Measurements from ENCODE around the gene SLC11A1.
A peak's percentile ranks its signal among the peaks of the same experiment; 100 is the strongest.

Gene SLC11A1

DNA sequence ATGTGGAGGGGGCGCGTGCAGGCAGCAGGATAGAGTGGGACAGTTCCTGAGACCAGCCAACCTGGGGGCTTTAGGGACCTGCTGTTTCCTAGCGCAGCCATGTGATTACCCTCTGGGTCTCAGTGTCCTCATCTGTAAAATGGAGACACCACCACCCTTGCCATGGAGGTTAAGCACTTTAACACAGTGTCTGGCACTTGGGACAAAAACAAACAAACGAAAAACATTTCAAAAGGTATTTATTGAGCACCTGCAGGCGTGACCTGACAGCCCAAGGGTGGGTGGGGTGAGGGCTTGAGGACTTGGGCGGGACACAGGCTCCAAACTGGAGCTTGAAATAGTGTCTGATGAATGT is 13.0 kb downstream of the SLC11A1 start:
- no peak for DNase-seq

DNA sequence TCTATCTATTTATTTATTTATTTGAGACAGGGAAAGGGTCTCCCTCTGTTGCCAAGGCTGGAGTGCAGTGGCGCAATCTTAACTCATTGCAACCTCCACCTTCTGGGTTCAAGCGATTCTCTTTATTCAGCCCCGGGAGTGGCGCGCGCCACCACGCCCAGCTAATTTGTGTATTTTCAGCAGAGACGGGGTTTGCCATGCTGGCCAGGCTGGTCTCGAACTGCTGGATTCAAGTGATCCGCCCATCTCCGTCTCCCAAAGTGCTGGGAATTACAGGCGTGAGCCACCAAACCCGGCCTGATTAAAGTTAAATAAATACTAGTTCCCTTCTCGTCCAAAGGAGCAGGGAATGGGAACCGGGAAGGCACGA is 13.4 kb downstream of the SLC11A1 start:
- no peak for DNase-seq

DNA sequence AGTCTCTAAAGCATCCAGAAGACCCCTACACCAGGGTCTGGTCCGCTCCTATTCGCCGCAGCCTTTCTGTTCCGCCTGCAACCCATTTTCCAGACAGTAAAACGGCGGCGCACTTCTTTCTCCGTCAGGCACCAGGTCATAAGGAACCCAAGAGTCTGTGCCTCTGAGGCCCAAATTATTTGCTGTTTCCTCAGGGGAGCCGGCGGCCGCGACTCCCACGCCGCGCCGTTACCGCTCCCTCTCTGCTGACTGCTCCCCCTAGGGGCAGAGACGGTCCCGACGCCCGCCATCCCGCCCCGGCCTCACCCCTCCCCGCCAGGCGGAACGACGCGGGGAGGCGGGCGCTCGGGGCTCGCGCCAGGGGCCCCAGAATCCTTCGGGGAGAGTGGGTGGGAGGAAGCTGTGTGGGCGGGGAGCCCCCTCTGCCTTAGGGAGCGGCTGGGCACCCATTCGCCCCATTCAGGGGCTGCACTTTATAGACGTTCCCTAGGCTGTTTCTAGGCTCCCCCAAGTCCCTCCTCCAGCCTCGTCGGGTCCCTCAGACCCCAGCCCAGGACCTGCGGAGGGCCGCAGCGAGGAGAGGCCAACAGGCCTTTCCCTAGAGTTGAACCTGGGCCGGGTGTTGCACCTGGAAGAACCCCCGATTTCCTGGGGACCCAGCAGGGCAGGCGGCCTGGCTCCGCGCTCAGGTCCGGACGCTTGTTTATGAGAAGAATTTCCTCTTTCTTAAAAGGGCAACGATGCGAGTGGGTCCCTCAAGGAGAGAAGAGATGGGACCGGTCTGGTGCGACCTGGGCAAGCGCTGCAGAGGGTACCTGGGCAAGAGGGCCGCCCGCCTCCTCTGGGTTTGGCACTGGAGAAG is 14.0 kb downstream of the SLC11A1 start:
- DNase-seq: peak; percentile 53

DNA sequence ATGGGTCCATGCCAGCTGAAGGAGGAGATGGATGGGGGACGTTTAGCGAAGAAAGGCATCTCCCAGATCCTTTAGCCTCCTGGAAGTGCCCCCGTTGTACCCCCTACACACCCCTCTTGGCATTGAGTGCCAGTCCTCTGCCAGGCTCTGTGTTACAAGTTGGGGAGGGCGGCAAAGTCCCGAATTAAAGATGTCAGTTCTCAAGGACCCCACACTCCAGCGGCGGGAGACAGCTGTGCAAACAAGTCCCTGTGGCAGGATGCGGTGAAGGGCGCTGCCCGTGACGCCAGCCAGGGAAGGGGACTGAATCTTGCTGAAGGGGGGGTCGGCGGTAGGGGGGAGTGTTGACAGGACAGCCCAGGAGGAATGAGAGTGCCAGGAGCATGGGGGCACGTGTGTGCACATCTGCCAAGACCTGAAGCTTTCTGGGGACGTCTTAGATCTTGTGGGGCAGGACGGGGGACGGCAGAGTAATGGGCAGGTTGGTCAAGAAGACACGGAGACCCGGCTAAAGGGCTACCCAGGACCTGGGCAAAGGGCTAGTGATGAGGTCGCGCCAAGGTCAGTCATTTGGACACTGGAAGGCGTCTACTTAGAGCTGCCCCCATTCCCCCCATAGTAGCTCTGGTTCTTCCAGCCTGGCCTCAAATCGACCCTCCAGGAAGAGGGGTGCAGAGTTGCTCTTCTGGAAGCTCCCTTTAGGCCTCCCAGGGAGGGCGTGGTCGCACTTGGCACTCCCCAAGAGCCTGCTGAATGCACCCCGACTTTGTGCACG is 14.8 kb downstream of the SLC11A1 start:
- no peak for DNase-seq

DNA sequence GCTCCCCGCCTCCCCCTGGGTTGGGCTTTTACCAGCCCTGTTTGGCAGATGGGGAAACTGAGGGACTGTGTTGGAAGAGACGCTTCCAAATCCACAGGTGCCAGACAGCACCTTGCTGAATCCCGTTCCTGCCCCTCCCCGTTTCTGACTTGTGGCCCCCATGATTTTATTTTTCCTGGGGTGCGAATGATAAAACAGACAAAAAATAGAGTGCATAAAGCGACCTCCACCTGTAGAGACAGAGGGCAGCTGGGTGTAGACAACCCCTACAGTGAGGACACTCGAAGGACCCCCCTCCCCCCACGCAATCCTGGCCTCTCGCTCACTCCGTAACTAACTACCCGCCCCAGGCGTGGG is 15.4 kb downstream of the SLC11A1 start:
- no peak for DNase-seq

DNA sequence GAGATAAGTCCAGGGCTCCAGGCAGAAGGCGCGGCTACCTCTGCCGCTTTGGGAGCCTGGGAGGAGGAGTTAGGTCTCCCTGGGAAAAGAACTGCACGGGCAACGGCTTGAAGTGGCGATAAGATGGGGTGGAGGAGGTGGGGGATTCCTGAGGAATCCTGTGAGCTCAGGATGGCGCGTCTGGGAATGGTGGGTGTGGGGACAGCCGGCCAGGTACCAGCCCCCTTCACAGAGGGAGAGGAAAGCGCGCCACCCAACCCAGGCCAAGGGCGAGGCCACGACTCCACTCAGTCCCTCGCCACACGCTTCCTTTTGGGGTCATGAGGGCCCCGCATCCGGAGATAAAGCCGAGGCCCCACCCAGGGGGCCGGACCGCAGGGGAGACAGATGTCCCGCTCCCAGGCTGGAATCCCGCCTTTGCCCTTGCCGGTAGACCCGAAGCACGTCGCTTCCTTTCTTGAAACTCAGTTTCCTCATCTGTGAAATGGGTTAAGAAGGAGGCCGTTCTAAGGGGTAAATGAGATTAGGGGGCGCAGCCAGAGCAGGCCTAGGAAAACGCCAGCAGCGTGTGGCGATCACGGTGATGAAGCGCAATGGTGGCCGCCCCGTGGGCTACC is 15.9 kb downstream of the SLC11A1 start:
- no peak for DNase-seq

DNA sequence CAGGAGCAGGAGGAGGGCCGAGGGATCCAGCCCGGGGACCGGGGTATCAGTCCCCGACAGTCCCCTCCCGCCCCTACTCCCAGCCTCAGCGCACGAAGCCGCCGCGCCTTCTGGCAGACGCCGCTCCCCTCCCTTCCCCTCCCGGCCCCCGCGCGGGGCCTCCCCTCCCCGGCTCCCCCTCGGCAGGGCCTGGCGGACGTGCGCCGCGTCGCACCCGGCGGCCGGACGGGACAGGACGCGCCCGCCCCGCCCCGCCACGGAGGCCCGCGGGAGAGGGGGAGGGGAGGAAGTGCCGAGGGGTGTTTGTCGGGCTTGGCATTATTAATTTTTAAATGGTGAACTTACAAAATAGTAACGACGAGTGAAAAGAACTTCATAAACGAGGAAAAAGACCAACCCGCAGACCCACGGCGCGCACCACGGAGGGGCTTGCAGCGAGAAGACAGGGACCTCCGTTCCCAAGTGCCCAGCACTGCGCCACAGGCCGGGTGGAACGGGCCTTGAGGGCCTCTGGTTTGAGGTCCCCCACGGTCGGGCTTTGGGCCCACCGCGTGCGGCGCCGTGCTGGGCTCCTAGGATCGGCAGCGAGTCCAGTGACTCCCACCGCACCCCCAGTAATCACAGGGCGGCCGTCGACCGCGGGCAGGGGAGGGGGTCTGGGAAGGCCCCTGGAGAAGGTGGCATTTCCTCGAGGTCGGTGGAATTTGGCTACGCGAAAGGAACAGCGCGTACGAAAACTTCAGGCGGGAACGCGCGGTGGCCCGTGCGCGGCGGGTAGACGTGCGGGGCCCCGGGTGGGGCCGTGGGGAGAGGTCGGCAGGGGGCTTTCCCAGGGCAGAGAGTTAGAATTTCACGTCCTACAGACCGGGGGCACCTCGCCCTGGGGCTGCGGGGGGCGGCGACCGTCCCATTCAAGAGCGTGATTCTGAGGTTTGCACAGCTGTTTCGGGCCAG is 16.6 kb downstream of the SLC11A1 start:
- no peak for DNase-seq

DNA sequence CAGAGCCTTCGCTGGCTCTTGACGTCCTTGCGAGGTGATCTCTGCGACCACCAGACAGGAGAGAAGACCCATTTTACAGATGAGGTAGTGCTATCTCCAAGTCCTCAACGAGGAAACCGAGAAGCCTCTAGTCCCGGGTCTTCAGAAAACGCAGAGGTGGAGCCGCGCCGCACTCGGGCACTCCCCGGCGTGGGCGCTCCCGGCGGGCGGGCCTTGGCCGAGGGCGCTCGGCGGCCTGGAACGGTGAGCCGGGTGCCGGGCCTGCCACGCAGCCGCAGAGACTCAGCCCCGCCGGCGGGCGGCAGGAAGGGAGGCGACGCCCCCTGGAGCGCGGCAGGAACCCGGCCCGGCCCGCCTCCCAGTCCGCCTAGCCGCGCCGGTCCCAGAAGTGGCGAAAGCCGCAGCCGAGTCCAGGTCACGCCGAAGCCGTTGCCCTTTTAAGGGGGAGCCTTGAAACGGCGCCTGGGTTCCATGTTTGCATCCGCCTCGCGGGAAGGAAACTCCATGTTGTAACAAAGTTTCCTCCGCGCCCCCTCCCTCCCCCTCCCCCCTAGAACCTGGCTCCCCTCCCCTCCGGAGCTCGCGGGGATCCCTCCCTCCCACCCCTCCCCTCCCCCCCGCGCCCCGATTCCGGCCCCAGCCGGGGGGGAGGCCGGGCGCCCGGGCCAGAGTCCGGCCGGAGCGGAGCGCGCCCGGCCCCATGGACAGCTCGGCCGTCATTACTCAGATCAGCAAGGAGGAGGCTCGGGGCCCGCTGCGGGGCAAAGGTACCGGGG is 17.5 kb downstream of the SLC11A1 start, which contains the start of gene CTDSP1:
CTDSP1 (plus strand) TSS at position 478 of the 776 bp plus-strand sequence; CDS start at position 701, 223 bp downstream.
- DNase-seq: peak; percentile 57

DNA sequence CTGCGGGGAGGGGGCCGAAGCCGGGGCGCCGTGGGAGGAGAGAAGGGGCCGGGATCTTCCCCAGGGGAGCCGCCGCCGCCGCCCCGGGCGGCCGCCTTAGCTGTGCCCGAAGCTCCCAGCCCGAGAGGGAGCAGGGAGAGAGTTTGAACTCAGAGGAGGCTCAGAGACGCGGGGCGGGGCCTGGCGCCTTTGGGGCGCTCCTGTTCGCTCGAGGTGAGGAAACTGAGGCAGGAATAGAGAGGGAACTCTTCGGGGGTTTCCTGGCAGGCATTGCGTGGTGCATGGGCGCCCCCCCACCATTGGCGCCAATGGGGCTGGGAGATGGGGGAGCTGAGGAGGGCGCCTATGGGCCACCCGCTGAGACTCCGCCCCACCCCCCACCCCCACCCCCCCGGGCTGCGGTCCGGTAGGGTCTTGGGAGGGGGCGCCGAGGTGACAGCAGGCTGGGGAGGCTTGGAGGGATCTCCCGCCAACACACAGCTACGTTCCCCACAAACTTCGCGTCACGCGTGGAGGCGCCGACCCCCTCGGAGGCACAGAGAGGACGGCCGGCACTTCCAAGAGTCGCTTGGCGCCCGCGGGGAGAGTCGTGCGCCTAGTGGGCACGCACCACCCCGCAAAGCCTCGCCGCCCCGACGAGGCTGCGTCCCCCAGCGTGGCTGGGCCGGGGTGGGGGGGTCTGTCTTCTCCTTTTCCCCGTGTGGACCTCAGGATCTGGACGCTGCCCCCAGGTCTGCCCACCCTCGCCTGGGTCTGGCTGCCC is 18.3 kb downstream of the SLC11A1 start:
- DNase-seq: no peak

DNA sequence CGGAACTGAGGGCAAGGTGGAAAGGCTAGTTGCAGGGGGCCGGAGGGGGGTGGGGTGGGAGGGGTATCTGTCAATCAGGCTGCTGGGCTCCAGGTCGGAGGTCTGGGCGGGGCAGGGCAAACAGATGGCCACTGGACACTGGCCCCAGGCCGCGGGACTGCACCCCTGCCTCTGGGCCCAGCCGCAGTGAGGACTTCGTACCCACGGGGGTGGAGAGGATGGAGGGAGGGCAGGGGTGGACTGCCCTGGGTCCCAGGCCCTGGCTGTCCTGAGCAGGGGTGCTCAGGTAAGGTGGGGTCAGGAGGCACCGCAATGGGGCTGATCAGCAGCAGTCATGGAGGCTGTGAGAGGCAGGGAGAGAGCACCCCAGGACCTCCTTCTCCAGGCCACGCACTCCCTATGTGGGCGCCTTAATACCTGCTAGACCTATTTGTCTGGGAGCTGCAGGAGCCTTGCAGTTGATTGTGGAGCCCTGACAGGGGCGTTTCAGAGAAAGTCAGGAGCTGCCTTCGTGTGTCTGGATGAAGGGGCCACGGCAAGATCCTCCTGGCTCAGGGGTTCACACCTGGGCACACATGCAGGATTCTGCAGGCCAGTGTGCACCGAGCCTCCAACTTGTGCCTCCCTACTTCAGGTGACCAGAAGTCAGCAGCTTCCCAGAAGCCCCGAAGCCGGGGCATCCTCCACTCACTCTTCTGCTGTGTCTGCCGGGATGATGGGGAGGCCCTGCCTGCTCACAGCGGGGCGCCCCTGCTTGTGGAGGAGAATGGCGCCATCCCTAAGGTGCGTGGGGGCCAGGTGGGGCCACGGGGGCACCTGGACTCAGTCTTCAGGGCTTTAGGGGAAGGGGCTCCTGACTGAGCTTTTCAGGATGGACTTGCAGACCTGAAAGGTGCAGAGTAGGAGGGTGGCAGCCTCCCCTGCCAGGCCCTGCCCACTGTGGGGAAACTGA is 19.1 kb downstream of the SLC11A1 start:
- no peak for DNase-seq

DNA sequence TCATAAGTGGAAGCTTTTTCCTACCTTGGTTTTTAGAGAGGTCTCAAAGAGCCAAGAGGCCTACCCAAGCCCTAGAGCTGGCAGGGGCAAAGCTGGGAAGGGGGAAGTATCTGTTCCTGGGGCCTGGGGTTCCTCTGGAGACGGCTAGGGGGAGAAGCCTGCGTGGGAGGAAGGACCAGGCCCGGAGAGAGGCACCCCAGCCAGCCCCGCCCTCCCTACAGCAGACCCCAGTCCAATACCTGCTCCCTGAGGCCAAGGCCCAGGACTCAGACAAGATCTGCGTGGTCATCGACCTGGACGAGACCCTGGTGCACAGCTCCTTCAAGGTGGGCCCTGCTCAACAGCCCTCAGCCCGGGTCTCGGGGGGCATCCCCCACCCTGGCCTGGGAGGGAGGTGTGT is 19.8 kb downstream of the SLC11A1 start:
- DNase-seq: no peak

DNA sequence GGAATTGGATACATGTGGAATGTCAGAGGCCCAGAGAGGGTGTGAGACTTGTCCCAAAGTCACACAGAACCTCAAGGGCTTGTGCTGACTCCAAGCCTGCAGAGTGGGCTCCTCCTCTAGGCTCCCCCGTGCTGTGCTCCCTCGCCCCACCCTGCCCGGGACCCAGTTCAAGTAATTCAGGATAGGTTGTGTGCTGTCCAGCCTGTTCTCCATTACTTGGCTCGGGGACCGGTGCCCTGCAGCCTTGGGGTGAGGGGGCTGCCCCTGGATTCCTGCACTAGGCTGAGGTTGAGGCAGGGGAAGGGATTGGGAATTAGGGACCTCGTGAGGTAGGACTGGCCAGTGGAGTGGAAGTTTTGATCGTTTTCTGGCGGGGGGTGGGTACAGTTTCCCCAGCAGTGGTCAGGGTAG is 20.4 kb downstream of the SLC11A1 start:
- no peak for DNase-seq

DNA sequence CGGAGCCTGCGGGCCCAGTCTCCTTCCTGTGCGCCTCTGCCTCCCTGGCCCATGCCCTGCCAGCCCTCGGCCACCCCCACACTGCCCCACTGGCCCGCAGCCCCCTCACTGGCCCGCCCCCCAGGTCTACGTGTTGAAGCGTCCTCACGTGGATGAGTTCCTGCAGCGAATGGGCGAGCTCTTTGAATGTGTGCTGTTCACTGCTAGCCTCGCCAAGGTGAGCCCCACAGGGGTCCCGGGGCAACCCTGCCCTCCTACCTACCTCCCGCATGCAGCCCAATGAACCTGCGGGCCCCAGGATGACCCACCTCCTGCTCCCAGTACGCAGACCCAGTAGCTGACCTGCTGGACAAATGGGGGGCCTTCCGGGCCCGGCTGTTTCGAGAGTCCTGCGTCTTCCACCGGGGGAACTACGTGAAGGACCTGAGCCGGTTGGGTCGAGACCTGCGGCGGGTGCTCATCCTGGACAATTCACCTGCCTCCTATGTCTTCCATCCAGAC is 20.9 kb downstream of the SLC11A1 start:
- DNase-seq: no peak

DNA sequence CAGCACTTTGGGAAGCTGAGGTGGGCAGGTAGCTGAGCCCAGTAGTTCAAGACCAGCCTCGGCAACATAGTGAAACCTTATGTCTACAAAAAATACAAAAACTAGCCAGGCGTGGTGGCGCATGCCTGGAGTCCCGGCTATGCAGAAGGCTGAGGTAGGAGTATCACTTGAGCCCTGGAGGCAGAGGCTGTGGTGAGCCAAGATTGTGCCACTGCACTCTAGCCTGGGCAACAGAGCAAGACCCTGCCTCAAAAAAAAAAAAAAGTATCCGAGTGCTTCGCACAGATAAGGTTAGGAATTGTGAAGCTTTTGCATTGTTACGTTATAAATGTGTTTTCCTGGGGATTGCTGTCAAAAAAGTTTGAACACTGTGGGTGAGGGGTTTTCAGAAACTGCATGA is 21.7 kb downstream of the SLC11A1 start:
- no peak for DNase-seq

DNA sequence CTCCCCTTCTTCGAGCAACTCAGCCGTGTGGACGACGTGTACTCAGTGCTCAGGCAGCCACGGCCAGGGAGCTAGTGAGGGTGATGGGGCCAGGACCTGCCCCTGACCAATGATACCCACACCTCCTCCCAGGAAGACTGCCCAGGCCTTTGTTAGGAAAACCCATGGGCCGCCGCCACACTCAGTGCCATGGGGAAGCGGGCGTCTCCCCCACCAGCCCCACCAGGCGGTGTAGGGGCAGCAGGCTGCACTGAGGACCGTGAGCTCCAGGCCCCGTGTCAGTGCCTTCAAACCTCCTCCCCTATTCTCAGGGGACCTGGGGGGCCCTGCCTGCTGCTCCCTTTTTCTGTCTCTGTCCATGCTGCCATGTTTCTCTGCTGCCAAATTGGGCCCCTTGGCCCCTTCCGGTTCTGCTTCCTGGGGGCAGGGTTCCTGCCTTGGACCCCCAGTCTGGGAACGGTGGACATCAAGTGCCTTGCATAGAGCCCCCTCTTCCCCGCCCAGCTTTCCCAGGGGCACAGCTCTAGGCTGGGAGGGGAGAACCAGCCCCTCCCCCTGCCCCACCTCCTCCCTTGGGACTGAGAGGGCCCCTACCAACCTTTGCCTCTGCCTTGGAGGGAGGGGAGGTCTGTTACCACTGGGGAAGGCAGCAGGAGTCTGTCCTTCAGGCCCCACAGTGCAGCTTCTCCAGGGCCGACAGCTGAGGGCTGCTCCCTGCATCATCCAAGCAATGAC is 22.4 kb downstream of the SLC11A1 start:
- no peak for DNase-seq

DNA sequence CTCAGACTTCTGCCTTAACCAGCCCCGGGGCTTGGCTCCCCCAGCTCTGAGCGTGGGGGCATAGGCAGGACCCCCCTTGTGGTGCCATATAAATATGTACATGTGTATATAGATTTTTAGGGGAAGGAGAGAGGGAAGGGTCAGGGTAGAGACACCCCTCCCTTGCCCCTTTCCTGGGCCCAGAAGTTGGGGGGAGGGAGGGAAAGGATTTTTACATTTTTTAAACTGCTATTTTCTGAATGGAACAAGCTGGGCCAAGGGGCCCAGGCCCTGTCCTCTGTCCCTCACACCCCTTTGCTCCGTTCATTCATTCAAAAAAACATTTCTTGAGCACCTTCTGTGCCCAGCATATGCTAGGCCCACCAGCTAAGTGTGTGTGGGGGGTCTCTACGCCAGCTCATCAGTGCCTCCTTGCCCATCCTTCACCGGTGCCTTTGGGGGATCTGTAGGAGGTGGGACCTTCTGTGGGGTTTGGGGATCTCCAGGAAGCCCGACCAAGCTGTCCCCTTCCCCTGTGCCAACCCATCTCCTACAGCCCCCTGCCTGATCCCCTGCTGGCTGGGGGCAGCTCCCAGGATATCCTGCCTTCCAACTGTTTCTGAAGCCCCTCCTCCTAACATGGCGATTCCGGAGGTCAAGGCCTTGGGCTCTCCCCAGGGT is 23.1 kb downstream of the SLC11A1 start:
- no peak for DNase-seq

DNA sequence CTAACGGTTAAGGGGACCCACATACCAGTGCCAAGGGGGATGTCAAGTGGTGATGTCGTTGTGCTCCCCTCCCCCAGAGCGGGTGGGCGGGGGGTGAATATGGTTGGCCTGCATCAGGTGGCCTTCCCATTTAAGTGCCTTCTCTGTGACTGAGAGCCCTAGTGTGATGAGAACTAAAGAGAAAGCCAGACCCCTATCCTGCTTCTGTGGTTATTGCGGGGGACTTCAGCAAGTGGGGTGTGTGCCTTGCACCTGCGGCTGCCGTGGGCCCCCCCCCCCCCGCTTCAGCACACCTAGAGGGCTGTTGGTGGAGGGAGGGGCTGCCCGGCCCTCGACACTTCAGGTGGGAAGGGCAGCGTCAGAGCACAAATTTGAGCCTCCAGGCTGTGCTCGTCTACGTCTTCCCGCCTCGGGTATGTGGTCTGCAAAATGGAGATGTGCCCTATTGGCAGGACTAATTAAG is 23.7 kb downstream of the SLC11A1 start:
- DNase-seq: no peak
